D341Med (cell line): ENCODE data around the gene VPREB1.
"Not testable (repeated sequence)": the region's sequence is repeated elsewhere in the genome, so short reads cannot be mapped to it uniquely, and the experiment has no call there.

Experiments
- DNase-seq: peaks from one replicate; pipeline ENCODE4 v3.0.0; 2012; ENCODE audit warnings: low spot score

Gene VPREB1

DNA sequence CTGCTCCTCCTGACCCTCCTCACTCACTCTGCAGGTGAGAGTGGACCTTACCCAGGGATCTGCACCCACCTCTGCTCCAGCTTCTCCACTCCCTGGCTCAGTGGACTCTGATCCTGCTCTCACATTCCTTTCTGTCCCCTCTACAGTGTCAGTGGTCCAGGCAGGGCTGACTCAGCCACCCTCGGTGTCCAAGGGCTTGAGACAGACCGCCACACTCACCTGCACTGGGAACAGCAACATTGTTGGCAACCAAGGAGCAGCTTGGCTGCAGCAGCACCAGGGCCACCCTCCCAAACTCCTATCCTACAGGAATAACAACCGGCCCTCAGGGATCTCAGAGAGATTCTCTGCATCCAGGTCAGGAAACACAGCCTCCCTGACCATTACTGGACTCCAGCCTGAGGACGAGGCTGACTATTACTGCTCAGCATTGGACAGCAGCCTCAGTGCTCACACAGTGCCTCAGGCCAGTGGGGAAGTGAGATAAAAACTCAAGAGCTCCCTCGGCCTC is 29.7 kb upstream of the VPREB1 start:
- no peak for DNase-seq

DNA sequence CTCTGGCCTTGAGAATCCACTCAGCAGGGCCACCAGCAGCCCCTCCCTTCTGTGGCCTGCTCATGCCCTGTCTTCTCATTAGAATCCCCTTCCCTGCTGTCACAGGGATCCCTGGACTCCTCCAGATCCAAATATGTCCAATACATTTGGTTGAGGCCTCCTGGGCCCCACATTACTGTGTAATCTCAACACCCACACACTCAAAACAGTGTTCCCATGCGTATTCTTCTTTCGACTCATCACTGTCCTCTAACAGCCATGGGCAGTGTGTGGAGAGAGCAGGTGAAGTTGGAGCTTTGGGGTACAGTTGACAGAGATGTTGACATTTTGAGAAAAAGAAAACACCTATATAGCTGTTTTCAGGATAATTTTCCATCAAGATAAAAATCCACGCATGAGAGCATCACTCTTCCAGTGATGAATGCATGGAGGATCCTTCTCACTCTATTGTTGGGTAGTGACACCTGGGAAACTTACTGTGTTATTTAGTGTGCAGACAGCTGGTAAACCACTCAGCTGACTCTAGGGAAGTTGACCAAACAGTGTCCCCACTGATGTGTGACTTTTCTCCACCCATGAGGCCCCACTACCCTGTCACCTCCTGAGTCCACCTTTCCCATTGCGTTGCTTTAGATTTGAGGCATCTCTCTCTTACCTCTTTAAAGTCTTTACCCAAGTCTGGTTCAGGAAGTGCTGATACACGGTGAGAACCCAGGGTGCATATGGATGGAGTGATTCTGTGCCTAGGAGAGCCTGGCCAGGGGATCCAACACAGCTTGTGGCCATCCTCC is 28.7 kb upstream of the VPREB1 start:
- DNase-seq = no peak

DNA sequence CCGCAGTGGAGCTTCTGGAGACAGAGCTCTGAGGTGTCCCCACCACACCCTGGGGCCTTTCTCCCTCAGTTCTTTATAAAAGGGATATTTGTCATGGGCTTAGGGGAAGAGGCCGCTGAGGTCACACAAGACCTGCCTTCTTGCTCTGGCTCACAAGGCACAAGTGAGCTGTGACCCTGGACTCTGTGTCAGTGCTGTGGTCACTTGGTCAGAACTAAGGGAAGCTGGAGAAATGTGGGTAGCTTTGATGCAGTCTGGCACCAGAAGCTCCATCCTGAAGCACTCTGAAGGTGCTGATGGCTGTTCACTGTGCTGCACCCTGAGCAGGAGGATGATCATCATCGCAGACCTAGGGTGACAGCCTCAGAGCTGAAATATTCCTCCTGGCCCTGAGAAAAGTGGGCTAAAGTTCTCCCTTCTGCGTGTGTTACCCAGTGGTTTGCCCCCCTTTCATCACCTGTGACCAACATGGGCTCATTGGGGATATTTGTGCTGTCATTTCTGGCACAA is 28.1 kb upstream of the VPREB1 start:
- no peak for DNase-seq

DNA sequence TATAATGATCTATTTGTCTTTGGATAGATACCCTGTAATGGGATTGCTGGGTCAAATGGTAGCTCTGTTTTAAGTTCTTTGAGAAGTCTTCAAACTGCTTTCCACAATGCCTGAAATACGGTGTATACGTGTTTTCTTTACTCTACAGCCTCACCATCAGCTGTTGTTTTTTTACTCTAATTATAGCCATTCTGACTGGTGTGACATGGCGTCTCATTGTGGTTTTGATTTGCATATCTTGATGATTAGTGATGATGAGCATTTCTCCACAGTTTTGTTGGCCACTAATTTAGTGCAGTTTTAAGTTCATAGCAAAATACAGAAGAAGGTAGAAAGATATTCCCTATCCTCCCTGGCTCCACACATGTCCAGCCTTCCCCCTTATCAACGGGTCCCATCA is 26.3 kb upstream of the VPREB1 start:
- no peak for DNase-seq

GRCh38 chr22:22219140-22219996 is 25.2 kb upstream of the VPREB1 start:
- no peak for DNase-seq

- not testable (repeated sequence) for DNase-seq
Measured at GRCh38 chr22:22221043-22221442, 23.5 kb upstream of the VPREB1 start.

DNA sequence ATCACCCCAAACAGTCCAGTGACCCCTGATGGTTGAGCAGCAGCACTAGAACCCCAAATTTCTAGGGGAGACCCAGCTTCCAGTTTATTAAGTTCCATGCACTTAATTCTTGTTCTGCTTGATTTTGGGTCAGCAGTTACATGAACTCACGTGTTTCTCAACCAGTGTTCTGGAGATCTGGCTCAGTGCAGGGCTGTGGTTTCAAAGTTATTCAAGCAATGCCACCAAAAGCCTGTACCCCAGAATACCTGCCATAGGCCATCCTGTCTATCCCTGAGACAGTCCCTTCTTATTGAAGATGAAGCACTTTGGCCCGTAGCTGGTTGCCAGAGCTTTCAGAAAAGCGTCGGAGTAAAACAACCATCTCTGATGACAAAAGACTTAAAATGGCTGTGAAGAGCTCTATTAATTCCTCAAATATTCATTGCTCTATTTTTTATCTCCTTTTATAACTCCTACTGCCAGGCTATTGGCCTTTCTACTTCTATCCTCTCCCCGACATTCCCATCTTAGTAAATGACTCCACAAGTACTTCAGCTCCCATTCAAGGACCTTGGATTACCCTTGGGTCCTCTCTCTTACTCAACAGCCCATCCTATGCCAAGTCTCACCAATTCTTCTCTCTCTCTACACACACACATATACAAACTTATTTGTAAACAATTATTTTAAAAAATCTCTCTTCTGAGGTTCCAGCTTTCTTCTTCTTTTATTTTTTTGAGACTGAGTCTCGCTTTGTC is 18.0 kb upstream of the VPREB1 start:
- DNase-seq = no peak

DNA sequence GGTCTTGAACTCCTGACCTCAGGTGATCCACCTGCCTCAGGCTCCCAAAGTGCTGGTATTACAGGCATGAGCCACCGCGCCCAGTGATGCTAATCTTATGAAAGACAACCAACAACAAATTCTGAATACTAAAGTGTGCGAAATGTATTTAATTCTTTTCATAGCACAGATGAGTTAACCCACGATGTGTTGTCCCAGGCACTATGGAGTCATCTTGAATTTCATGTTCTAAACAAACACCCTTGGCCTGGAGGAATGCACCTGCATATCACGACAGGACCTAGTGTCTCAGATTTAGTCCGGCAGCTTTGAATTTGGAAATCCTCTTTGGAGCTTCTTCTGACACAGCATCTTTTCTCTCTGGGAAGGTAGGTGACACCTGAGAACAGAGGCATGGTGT is 16.2 kb upstream of the VPREB1 start:
- no peak for DNase-seq

GRCh38 chr22:22228921-22229320 is 15.7 kb upstream of the VPREB1 start:
- no peak for DNase-seq

- no peak for DNase-seq
Measured at GRCh38 chr22:22229683-22230420, 14.7 kb upstream of the VPREB1 start.

DNA sequence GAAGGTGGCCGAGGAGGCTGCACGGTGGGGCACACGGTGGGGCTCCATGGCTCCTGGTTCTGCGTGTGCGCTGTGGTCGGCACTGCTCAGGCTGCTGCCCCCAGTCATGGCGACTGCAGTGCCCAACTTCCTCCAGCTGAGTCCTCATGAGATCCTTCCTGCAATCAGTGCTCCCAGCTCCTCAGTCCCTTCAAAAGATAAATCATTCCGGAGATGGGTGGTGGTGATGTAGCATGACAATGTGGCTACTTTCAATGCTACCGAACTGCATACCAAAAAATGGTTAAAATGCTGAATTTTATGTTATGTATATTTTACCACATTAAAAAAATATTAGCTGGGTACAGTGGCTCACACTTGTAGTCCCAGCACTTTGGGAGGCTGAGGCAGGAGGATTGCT is 14.1 kb upstream of the VPREB1 start:
- DNase-seq = no peak

DNA sequence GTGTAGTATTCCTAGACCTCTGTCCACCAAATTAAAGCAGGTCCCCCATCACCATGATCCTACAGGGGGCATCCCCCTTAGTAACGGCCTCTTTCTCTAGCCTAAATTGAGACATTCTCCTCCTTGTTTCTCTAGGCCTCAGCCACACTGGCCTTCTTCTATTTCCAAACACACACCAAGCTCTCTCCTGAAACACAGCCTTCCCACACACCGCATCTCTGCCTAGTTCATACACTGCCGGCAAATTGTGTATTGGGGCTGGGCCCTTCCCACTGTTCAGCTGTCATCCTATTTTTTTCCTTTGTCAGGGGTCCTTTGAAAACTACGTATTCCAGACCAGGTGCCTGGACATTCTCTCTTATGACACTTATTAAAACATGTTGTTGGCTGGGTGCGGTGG is 11.5 kb upstream of the VPREB1 start:
- no peak for DNase-seq

- no peak for DNase-seq
Measured at GRCh38 chr22:22235558-22235957, 9.0 kb upstream of the VPREB1 start.

DNA sequence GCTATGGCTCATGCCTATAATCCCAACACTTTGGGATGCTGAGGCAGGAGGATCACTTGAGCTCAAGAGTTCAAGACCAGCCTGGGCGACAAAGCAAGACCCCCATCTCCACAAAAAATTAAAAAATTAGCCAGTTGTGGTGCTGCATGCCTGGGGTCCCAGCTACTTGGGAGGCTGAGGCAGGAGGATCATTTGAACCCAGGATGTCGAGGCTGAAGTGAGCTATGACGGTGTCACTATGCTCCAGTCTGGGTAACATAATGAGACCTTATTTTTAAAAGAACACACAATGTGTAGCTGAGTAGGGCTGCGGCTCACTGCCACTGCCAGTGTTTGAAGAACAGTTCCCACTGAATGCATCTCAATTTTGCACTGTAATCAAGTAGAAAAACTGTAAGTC is 7.1 kb upstream of the VPREB1 start:
- DNase-seq = no peak

GRCh38 chr22:22239311-22239939 is 5.2 kb upstream of the VPREB1 start:
- no peak for DNase-seq

DNA sequence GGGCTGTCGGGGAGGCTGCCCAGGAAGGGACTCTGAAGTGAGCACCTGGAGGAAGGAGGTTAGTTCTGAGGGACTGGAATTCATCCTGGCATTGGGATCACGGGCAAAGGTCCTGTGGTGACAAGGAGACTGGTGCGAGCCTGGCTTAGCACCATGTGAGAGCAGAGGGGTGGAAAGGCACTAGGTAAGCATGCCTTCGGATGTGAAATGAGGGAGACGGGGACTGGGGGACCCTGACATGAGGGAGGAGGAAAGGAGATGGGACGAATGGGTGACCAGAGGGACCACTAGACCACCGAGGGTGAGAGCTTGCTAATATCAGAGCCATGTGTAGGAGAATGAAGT is 3.1 kb upstream of the VPREB1 start:
- DNase-seq = no peak

DNA sequence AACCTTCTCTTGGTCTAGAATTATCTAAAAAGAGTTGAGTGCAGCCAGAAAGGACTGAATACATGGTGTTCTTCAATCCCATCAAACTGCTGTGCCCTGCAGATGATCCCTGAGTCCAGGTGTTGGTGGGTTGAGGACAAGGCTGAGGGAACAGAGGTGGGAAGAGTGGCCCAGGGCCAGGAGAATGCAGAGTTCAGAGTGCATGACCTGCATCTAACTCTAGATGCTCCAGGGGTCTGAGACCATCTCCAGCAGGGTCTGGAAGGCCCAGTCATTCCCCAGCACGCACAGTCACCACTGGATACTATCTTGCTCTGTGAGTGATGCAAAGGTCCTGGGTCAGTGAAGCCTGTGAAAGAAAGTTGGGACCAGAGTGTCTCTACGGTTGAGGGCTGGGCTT is 2.1 kb upstream of the VPREB1 start:
- no peak for DNase-seq

DNA sequence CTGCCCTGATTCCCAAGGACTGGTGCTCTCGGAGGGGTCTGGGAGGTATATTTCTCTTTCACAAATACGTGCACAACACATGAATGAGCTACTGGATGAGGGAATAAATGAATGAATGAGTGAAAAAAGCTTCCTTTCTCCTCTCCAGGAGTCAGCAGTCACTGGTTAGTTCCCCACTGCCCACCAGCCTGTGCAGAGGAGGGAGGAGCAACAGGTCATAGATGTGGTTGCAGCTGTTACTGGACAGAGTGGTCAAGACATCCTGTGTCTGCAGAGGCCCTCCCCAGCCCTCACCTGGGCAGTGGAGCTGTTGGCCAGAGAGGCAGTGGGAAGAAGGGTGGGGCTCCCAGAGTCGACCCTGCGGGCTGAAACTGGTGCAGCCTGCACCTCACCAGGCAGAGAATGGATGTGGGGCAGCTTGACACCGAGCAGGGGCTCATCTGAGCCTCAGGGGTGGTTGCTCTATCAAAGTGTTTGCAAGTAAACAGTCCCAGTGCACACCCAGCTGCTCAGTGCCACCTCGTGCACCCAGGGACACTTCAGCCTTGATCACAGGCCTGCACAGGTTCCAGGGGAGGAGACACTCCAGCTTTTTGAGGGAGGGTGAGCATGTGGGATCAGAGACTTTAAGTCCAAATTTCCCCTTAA is 1.4 kb upstream of the VPREB1 start:
- no peak for DNase-seq

- DNase-seq = no peak
Measured at GRCh38 chr22:22245256-22245909, 797 bp downstream of the VPREB1 start.

DNA sequence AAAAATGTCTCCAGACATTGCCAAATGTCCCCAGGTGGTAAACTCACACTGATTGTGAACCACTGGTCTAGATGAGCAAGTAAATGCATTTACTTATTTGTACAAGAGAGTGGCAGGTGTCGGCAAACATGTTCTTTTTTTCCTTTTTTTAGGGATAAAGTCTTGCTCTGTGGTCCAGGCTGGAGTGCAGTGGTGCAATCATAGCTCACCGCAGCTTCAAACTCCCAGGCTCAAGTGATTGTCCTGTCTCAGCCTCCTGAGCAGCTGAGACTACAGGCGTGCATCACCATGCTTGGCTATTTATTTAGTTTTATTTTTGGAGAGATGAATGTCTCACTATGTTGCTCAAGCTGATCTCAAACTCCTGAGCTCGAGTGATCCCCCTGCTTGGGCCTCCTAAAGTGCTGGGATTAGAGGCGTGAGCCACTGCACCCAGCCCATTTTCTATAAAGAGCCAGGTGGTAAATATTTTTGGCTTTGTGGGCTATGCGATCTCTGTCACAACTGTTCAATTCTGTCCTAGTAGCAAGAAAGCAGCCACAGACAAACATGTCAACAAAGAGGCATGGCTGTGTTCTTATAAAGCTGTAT is 1.4 kb downstream of the VPREB1 start:
- no peak for DNase-seq
